ENCODE results near the gene HDAC4.
"Not testable (repeated sequence)": the region's sequence is repeated elsewhere in the genome, so short reads cannot be mapped to it uniquely, and the experiment has no call there.

The HDAC4 gene

GRCh38 chr2:239178954-239179353, 221.9 kb downstream of the HDAC4 start:
- no peak overlapping the region for H3K4me3 ChIP-seq (ENCODE audit: insufficient read length, low read depth)
- TF ChIP-seq ZNF274 (IDR thresholded peaks at IDR 0.05; ENCODE audit: low read depth, low read length) (no peak), SUZ12 (IDR thresholded peaks at IDR 0.05; ENCODE audit: extremely low read depth, insufficient read depth, insufficient read length) (no peak), YY1 (IDR thresholded peaks at IDR 0.05; ENCODE audit: insufficient read depth, insufficient read length) (no peak)
- no peaks in the 10 kb centered on the region for H3K27me3 ChIP-seq (ENCODE audit: insufficient read depth, insufficient read length)
- H3K9ac ChIP-seq (ENCODE audit: insufficient read length, low read depth): no peak overlapping the region
- H3K4me1 ChIP-seq (ENCODE audit: insufficient read depth, insufficient read length): no peaks in the 10 kb centered on the region
- peaks cover 24% of the 10 kb centered on the region for H3K36me3 ChIP-seq (ENCODE audit: insufficient read depth, insufficient read length, low read length)
- H3K9me3 ChIP-seq (ENCODE audit: insufficient read depth, low read length): peaks cover 14% of the 10 kb centered on the region; the same call in 1 of the 2 replicates
- no peak for DNase-seq (ENCODE audit: low read depth, low spot score)

GRCh38 chr2:239178484-239178883, 222.3 kb downstream of the HDAC4 start:
- Histone ChIP-seq H3K4me1 (ENCODE audit: insufficient read depth, insufficient read length) (no peaks in the 10 kb centered on the region), H3K9me3 (ENCODE audit: insufficient read depth, low read length) (peaks cover 14% of the 10 kb centered on the region; the same call in 1 of the 2 replicates), H3K9ac (ENCODE audit: insufficient read length, low read depth) (no peak overlapping the region), H3K36me3 (ENCODE audit: insufficient read depth, insufficient read length, low read length) (peaks cover 24% of the 10 kb centered on the region), H3K4me3 (ENCODE audit: insufficient read length, low read depth) (no peak overlapping the region), H3K27me3 (ENCODE audit: insufficient read depth, insufficient read length) (no peaks in the 10 kb centered on the region)
- no peak for DNase-seq (ENCODE audit: low read depth, low spot score)
- TF ChIP-seq SUZ12 (IDR thresholded peaks at IDR 0.05; ENCODE audit: extremely low read depth, insufficient read depth, insufficient read length): no peak
- TF ChIP-seq YY1 (IDR thresholded peaks at IDR 0.05; ENCODE audit: insufficient read depth, insufficient read length): no peak
- no peak for TF ChIP-seq ZNF274 (IDR thresholded peaks at IDR 0.05; ENCODE audit: low read depth, low read length)

GRCh38 chr2:239177908-239178307, 222.9 kb downstream of the HDAC4 start:
- no peak overlapping the region for H3K4me3 ChIP-seq (ENCODE audit: insufficient read length, low read depth)
- H3K9me3 ChIP-seq (ENCODE audit: insufficient read depth, low read length): peaks cover 15% of the 10 kb centered on the region

DNA sequence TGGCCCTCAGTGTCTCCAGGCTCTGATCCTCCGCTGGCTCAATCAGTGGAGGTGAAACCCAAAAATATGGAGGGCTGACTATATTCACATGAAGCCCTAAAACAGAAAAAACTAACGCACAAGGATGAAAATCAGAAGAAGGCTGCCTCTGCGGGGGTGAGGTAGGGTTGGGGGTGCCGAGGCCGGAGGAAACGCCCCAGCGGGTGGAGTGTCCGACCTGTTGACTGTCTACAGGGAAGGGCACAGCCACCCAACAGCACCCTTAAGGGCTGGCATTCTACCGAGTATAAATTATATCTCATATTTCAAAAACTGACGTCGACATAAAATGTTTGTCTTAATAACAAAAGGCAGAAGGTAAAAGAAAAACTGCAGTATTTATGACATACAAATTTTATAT, 223.5 kb downstream of the HDAC4 start:
- TF ChIP-seq SUZ12 (IDR thresholded peaks at IDR 0.05; ENCODE audit: extremely low read depth, insufficient read depth, insufficient read length) (no peak), ZNF274 (IDR thresholded peaks at IDR 0.05; ENCODE audit: low read depth, low read length) (no peak), YY1 (IDR thresholded peaks at IDR 0.05; ENCODE audit: insufficient read depth, insufficient read length) (no peak)
- DNase-seq (ENCODE audit: low read depth, low spot score): no peak
- peaks cover 21% of the 10 kb centered on the region for H3K9me3 ChIP-seq (ENCODE audit: insufficient read depth, low read length)
- H3K4me1 ChIP-seq (ENCODE audit: insufficient read depth, insufficient read length): no peaks in the 10 kb centered on the region
- H3K36me3 ChIP-seq (ENCODE audit: insufficient read depth, insufficient read length, low read length): peaks cover 24% of the 10 kb centered on the region
- H3K4me3 ChIP-seq (ENCODE audit: insufficient read length, low read depth): no peak overlapping the region
- H3K9ac ChIP-seq (ENCODE audit: insufficient read length, low read depth): no peak overlapping the region
- H3K27me3 ChIP-seq (ENCODE audit: insufficient read depth, insufficient read length): no peaks in the 10 kb centered on the region

More at GRCh38 chr2:239177908-239178307, 222.9 kb downstream of the HDAC4 start:
- DNase-seq (ENCODE audit: low read depth, low spot score): no peak
- Histone ChIP-seq H3K27me3 (ENCODE audit: insufficient read depth, insufficient read length) (no peaks in the 10 kb centered on the region), H3K9ac (ENCODE audit: insufficient read length, low read depth) (no peak overlapping the region), H3K4me1 (ENCODE audit: insufficient read depth, insufficient read length) (no peaks in the 10 kb centered on the region), H3K36me3 (ENCODE audit: insufficient read depth, insufficient read length, low read length) (peaks cover 24% of the 10 kb centered on the region)
- no peak for TF ChIP-seq YY1 (IDR thresholded peaks at IDR 0.05; ENCODE audit: insufficient read depth, insufficient read length)
- TF ChIP-seq SUZ12 (IDR thresholded peaks at IDR 0.05; ENCODE audit: extremely low read depth, insufficient read depth, insufficient read length): no peak
- no peak for TF ChIP-seq ZNF274 (IDR thresholded peaks at IDR 0.05; ENCODE audit: low read depth, low read length)

DNA sequence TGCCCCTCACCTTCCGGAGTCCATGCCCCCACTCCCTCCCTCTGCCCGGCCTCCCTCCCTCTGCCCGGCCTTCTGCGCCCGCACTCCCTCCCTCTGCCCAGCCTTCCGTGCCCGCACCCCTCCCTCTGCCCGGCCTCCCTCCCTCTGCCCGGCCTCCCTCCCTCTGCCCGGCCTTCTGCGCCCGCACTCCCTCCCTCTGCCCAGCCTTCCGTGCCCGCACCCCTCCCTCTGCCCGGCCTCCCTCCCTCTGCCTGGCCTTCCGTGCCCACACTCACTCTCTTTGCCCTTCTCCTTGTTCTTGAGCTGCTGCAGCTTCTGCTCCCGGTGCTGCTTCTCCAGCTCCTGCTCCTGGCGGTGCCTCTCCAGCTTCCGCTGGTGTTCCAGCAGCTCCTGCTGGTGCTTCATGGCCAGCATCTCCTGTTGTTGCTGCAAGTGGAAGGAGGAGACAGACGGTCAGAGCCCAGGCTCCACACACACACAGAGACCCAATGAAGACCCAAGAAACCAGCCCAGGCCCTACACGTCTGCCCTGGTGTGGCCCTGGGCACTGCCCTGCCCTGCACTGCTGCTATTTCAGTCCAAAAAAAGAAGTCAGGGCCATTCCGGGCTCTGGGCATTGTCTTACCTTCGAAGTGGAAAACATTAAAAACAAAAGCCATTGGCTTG, 224.5 kb downstream of the HDAC4 start:
- Histone ChIP-seq H3K9me3 (ENCODE audit: insufficient read depth, low read length) (peaks cover 31% of the 10 kb centered on the region), H3K36me3 (ENCODE audit: insufficient read depth, insufficient read length, low read length) (peaks cover 24% of the 10 kb centered on the region)
- H3K27me3 ChIP-seq (ENCODE audit: insufficient read depth, insufficient read length); DNase-seq (ENCODE audit: low read depth, low spot score); H3K4me3 ChIP-seq (ENCODE audit: insufficient read length, low read depth); H3K9ac ChIP-seq (ENCODE audit: insufficient read length, low read depth); H3K4me1 ChIP-seq (ENCODE audit: insufficient read depth, insufficient read length): not testable (repeated sequence)

DNA sequence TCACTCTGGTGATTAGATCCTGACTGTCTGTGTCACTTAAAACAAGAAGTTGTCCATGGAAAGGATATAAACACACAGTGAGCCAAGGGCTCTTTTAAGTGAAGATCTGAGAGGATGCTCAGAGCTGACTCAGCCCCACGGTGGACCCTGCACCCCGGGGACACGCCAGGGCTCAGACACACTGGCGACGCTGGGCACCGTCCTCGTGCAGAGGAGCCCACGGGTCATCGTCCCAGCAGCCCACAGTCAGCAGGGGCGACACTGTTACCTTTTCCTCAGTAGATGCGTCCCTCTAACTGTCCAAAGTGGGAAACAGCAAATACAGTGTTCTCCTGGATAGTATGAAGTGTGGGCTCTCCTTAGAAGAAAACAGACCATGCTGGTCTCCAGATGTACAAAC, 225.6 kb downstream of the HDAC4 start:
- peaks cover 38% of the 10 kb centered on the region for H3K9me3 ChIP-seq (ENCODE audit: insufficient read depth, low read length)
- H3K4me1 ChIP-seq (ENCODE audit: insufficient read depth, insufficient read length): no peaks in the 10 kb centered on the region
- TF ChIP-seq ZNF274 (IDR thresholded peaks at IDR 0.05; ENCODE audit: low read depth, low read length) (no peak), YY1 (IDR thresholded peaks at IDR 0.05; ENCODE audit: insufficient read depth, insufficient read length) (no peak), SUZ12 (IDR thresholded peaks at IDR 0.05; ENCODE audit: extremely low read depth, insufficient read depth, insufficient read length) (no peak)
- H3K4me3 ChIP-seq (ENCODE audit: insufficient read length, low read depth): no peak overlapping the region
- H3K36me3 ChIP-seq (ENCODE audit: insufficient read depth, insufficient read length, low read length): peaks cover 23% of the 10 kb centered on the region
- no peak for DNase-seq (ENCODE audit: low read depth, low spot score)
- H3K9ac ChIP-seq (ENCODE audit: insufficient read length, low read depth): no peak overlapping the region
- no peaks in the 10 kb centered on the region for H3K27me3 ChIP-seq (ENCODE audit: insufficient read depth, insufficient read length)

GRCh38 chr2:239173301-239173700, 227.5 kb downstream of the HDAC4 start:
- Histone ChIP-seq H3K9ac (ENCODE audit: insufficient read length, low read depth) (no peak overlapping the region), H3K27me3 (ENCODE audit: insufficient read depth, insufficient read length) (no peaks in the 10 kb centered on the region), H3K4me3 (ENCODE audit: insufficient read length, low read depth) (no peak overlapping the region), H3K36me3 (ENCODE audit: insufficient read depth, insufficient read length, low read length) (peaks cover 22% of the 10 kb centered on the region), H3K9me3 (ENCODE audit: insufficient read depth, low read length) (peaks cover 38% of the 10 kb centered on the region), H3K4me1 (ENCODE audit: insufficient read depth, insufficient read length) (no peaks in the 10 kb centered on the region)
- no peak for DNase-seq (ENCODE audit: low read depth, low spot score)
- TF ChIP-seq ZNF274 (IDR thresholded peaks at IDR 0.05; ENCODE audit: low read depth, low read length): no peak
- TF ChIP-seq SUZ12 (IDR thresholded peaks at IDR 0.05; ENCODE audit: extremely low read depth, insufficient read depth, insufficient read length): no peak
- TF ChIP-seq YY1 (IDR thresholded peaks at IDR 0.05; ENCODE audit: insufficient read depth, insufficient read length): no peak
